ENCODE results near the gene TENM4. TPM values are rescaled to one million over a fixed set of nuclear protein-coding genes. Genes with fewer than 3 reads are reported as not detected.

TENM4 gene
- total and polyA plus RNA-seq, 2 of the 13 experiments (the other 11 are each of a cell fraction or from before 2014, with no cell fraction given): not detected

DNA sequence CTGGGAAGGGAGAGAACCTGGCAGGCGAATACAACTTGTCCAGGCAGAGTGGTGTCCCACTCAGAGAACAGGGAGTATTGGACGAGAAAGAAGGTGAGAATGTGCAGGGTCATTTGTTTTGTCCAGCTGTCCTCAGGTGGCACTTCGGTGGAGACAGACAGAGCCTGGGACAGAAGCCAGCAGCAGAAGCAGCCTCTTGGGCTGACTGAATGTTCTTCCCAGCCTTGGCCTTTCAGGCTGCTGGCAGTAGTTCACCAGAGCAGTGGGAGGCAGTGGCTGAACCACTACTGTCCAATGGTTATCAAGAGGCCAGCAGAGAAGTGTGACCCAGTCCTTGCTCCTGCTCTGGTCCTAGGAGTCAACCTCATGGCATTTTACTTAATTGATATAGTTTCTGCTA is 535.1 kb downstream of the TENM4 start (continued):
- TF ChIP-seq, protein P1, sequence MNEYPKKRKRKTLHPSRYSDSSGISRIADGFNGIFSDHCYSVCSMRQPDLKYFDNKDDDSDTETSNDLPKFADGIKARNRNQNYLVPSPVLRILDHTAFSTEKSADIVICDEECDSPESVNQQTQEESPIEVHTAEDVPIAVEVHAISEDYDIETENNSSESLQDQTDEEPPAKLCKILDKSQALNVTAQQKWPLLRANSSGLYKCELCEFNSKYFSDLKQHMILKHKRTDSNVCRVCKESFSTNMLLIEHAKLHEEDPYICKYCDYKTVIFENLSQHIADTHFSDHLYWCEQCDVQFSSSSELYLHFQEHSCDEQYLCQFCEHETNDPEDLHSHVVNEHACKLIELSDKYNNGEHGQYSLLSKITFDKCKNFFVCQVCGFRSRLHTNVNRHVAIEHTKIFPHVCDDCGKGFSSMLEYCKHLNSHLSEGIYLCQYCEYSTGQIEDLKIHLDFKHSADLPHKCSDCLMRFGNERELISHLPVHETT (CRISPR knock-in tag; conservative IDR thresholded peaks at IDR 0.05): no peak
- TF ChIP-seq SRY (CRISPR knock-in tag; IDR thresholded peaks at IDR 0.05) (no peak), MXI1 (IDR thresholded peaks at IDR 0.05; ENCODE audit: borderline replicate concordance, low read depth, low read length) (no peak), ZNF333 (CRISPR knock-in tag; IDR thresholded peaks at IDR 0.05; ENCODE audit: borderline replicate concordance) (no peak), HIVEP1 (CRISPR knock-in tag; IDR thresholded peaks at IDR 0.05) (no peak), POLR2A (IDR thresholded peaks at IDR 0.05; ENCODE audit: insufficient read depth in 1 of 2, low read depth in 2 of 2, low read length in 2 of 2) (no peak), YEATS2 (CRISPR knock-in tag; IDR thresholded peaks at IDR 0.05; ENCODE audit: borderline replicate concordance) (no peak), ZNF138 (CRISPR knock-in tag; IDR thresholded peaks at IDR 0.05; ENCODE audit: low read depth) (no peak), AGO2 (optimal IDR thresholded peaks at IDR 0.05; ENCODE audit: low read depth, low read length) (no peak), ARNT (IDR thresholded peaks at IDR 0.05) (no peak), TCF12 (IDR thresholded peaks at IDR 0.05) (no peak), TCF12 (CRISPR knock-in tag; IDR thresholded peaks at IDR 0.05) (no peak), ZNF17 (CRISPR knock-in tag; IDR thresholded peaks at IDR 0.05) (no peak)
- TF ChIP-seq, protein P2, sequence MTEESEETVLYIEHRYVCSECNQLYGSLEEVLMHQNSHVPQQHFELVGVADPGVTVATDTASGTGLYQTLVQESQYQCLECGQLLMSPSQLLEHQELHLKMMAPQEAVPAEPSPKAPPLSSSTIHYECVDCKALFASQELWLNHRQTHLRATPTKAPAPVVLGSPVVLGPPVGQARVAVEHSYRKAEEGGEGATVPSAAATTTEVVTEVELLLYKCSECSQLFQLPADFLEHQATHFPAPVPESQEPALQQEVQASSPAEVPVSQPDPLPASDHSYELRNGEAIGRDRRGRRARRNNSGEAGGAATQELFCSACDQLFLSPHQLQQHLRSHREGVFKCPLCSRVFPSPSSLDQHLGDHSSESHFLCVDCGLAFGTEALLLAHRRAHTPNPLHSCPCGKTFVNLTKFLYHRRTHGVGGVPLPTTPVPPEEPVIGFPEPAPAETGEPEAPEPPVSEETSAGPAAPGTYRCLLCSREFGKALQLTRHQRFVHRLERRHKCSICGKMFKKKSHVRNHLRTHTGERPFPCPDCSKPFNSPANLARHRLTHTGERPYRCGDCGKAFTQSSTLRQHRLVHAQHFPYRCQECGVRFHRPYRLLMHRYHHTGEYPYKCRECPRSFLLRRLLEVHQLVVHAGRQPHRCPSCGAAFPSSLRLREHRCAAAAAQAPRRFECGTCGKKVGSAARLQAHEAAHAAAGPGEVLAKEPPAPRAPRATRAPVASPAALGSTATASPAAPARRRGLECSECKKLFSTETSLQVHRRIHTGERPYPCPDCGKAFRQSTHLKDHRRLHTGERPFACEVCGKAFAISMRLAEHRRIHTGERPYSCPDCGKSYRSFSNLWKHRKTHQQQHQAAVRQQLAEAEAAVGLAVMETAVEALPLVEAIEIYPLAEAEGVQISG (CRISPR knock-in tag; IDR thresholded peaks at IDR 0.05): no peak
- TF ChIP-seq, protein P3, sequence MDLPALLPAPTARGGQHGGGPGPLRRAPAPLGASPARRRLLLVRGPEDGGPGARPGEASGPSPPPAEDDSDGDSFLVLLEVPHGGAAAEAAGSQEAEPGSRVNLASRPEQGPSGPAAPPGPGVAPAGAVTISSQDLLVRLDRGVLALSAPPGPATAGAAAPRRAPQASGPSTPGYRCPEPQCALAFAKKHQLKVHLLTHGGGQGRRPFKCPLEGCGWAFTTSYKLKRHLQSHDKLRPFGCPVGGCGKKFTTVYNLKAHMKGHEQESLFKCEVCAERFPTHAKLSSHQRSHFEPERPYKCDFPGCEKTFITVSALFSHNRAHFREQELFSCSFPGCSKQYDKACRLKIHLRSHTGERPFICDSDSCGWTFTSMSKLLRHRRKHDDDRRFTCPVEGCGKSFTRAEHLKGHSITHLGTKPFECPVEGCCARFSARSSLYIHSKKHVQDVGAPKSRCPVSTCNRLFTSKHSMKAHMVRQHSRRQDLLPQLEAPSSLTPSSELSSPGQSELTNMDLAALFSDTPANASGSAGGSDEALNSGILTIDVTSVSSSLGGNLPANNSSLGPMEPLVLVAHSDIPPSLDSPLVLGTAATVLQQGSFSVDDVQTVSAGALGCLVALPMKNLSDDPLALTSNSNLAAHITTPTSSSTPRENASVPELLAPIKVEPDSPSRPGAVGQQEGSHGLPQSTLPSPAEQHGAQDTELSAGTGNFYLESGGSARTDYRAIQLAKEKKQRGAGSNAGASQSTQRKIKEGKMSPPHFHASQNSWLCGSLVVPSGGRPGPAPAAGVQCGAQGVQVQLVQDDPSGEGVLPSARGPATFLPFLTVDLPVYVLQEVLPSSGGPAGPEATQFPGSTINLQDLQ (CRISPR knock-in tag; IDR thresholded peaks at IDR 0.05): no peak

Measured in HepG2 (cell line).